CD4-positive, alpha-beta memory T cell (primary cell): ENCODE results near the gene RASA3. TPM values are rescaled to one million over a fixed set of nuclear protein-coding genes. Genes with fewer than 3 reads are reported as not detected.
A peak's percentile ranks its signal among the peaks of the same experiment; 100 is the strongest.

Source experiments
- CTCF ChIA-PET: fragments of 350-600 bp; sonication (Branson Sonifier 250); formaldehyde crosslinking; loops from one replicate; lab custom pipeline; 2021; ENCODE audit warnings: inconsistent platforms; ENCODE audit not compliant: partially characterized antibody; lab: Charles Lee
- POLR2A ChIA-PET: fragments of 350-600 bp; sonication (Branson Sonifier 250); formaldehyde crosslinking; loops from one replicate; lab custom pipeline; 2021; ENCODE audit not compliant: partially characterized antibody; lab: Charles Lee
- DNase-seq, 5 donors: peaks; one replicate each; pipeline versions ENCODE4 v3.0.0 to v3.0.0-alpha.2; 2020 to 2022; ENCODE audit warnings: mixed read lengths in 1 of 5
- H3K27ac ChIP-seq: one replicate; pipeline ENCODE4 v1.7.0; 2013; ENCODE audit warnings: low read depth, low read length
- H3K27me3 ChIP-seq: 2 replicates; pipeline ENCODE4 v1.7.0; 2013; ENCODE audit warnings: mild to moderate bottlenecking, low read length, moderate library complexity; ENCODE audit not compliant: insufficient read depth
- H3K36me3 ChIP-seq: 2 replicates; pipeline ENCODE4 v1.7.0; 2013; ENCODE audit warnings: mild to moderate bottlenecking, low read length, moderate library complexity; ENCODE audit not compliant: insufficient read depth
- H3K4me1 ChIP-seq: 2 replicates; pipeline ENCODE4 v1.7.0; 2013; ENCODE audit warnings: mild to moderate bottlenecking, low read length, moderate library complexity; ENCODE audit not compliant: insufficient read depth
- H3K4me3 ChIP-seq, 2 donors: one replicate each; pipeline ENCODE4 v1.7.0; 2013; ENCODE audit warnings: low read length in 2 of 2, mild to moderate bottlenecking in 1 of 2
- H3K9me3 ChIP-seq, 2 donors: one replicate each; pipeline ENCODE4 v1.7.0; 2013; ENCODE audit warnings: low read length in 2 of 2, control low read depth in 1 of 2; ENCODE audit not compliant: control insufficient read depth in 1 of 2
- H3K27ac Mint-ChIP-seq, 7 donors: one replicate each; pipeline ENCODE4 v1.8.0; 2020 to 2021; ENCODE audit warnings: mixed read lengths in 7 of 7, mild to moderate bottlenecking in 6 of 7, inconsistent platforms in 3 of 7, moderate library complexity in 3 of 7
- H3K27me3 Mint-ChIP-seq, 2 donors: one replicate each; pipeline ENCODE4 v1.8.0; 2020 to 2021; ENCODE audit warnings: mixed read lengths in 2 of 2
- H3K36me3 Mint-ChIP-seq, 2 donors: one replicate each; pipeline ENCODE4 v1.8.0; 2020 to 2021; ENCODE audit warnings: mixed read lengths in 2 of 2, inconsistent platforms in 1 of 2, mild to moderate bottlenecking in 1 of 2
- H3K4me1 Mint-ChIP-seq, 4 donors: one replicate each; pipeline ENCODE4 v1.8.0; 2020 to 2021; ENCODE audit warnings: mixed read lengths in 4 of 4, mild to moderate bottlenecking in 1 of 4
- H3K4me3 Mint-ChIP-seq, 8 donors: one replicate each; pipeline ENCODE4 v1.8.0; 2020 to 2021; ENCODE audit warnings: mixed read lengths in 8 of 8, mild to moderate bottlenecking in 7 of 8, moderate library complexity in 6 of 8, inconsistent platforms in 3 of 8
- H3K9me3 Mint-ChIP-seq, 8 donors: one replicate each; pipeline ENCODE4 v1.8.0; 2020 to 2021; ENCODE audit warnings: mixed read lengths in 8 of 8, mild to moderate bottlenecking in 5 of 8, inconsistent platforms in 3 of 8, moderate library complexity in 1 of 8
- intact Hi-C: fragments of 100-400 bp; cut with micrococcal nuclease; formaldehyde crosslinking; loops from one replicate; pipeline ENCODE4 v1.15.1; 2023
- polyA plus RNA-seq, 2 donors: library from polyadenylated mRNA; unstranded; fragments of 300-500 nt; fragmentation: Illumina TruSeq; gene quantifications; one replicate each; pipeline ENCODE4 v1.2.3, GENCODE V29; 2021
- total RNA-seq, 2 experiments: library from RNA; stranded (reverse); gene quantifications; one replicate each; pipeline ENCODE4 v1.2.3, GENCODE V29; 2021

The RASA3 gene
- total and polyA plus RNA-seq, 4 experiments from 2014 or later: 65.5 to 174 (median 156) TPM

DNA sequence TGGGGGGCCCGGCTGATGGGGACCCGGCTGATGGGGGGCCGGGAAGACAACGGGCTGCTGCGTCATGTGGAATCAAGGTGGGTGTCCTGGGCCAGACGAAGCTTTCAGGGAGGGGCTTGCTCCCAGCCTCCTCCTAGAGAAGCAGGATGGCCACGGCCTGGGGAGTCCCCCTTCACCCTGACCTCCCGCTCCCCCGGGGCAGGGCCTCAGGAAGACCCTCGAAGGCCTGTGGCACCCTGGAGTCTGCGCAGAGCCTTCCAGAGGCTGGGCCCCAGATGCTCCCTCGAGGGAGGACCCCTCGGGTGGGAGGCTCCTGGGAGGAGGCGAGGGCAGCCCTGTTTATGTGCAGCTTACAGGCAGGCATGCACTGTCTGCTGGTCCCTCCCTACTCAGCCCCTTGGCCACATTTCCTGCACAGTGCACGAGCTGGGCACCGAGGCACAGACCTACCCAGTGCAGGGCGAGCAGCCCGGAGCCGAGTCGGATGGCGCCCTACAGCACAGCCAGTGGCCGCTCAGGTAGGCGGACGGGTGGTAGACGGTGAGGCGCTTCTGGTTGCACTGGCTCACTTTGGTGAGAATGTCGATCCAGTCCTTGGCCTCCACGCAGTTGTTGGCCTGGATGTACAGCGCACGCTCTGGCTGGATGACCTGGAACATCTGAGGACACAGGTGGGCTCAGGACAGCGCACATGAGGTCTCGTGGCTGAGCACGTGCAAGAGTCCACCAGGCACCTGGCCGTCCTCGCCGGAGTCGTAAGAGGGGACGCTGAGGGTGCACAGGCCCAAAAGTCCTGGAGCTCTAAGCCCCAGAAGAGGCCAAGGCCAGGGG lies 136.1 kb downstream of the RASA3 start:
- Histone ChIP-seq H3K36me3 (peaks cover 73% of the 10 kb centered on the region), H3K27me3 (no peaks in the 10 kb centered on the region), H3K4me3 (no peak overlapping the region), H3K4me1 (no peaks in the 10 kb centered on the region), H3K27ac (no peak overlapping the region), H3K9me3 (no peaks in the 10 kb centered on the region)
- ChIA-PET CTCF (interaction anchor here (0.6 kb wide), 1 partner anchor 173 kb away, joined by 3 read pairs; no protein-coding TSS in a partner anchor), POLR2A (interaction anchor here (3.0 kb wide), 1 partner anchor 14 kb away, joined by 10 read pairs; no protein-coding TSS in a partner anchor)
- H3K9me3 Mint-ChIP-seq: peaks cover 0 to 11% (median 0%) of the 10 kb centered on the region in 8 donors
- no peaks in the 10 kb centered on the region for H3K27me3 Mint-ChIP-seq
- intact Hi-C loops: no loop called here
- H3K36me3 Mint-ChIP-seq: peaks cover 54 to 66% of the 10 kb centered on the region in 2 donors
- peaks cover 0 to 5% (median 4%) of the 10 kb centered on the region in 4 donors for H3K4me1 Mint-ChIP-seq
- peak in 1 of 5 donors; percentile 37 for DNase-seq
- no peak overlapping the region for H3K4me3 Mint-ChIP-seq
- H3K27ac Mint-ChIP-seq: peak overlapping the region in 2 of 7 donors; percentile 13 to 65

DNA sequence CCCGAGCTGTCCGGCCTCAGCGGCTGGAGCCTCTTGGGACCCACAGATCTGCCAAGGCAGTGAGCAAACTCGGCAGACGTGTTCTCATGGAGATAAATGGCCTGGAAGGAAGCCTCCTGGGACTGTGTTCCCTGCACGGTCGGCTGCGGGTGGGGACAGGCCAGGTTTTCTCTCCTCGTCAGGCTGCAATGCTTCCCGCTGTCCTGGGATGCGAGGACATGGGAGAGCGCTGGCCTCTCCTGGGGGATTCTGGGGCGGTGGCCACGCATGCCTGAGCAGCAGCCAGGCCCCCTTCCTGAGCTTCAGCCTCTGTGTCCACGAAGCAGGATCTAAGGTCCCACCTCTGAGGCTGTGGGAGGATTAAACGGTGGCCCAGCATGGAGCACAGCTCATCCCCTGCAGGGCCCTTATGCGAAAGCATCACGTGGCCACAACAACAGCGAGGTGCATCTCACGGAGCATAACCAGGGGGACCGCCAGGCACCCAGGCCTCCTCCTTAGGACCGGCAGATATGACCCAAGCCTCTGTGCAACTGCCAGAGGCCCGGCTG lies 137.3 kb downstream of the RASA3 start:
- Mint-ChIP-seq H3K4me3 (peak overlapping the region in 1 of 8 donors; percentile 6), H3K36me3 (peaks cover 53 to 66% of the 10 kb centered on the region in 2 donors), H3K4me1 (peaks cover 0 to 6% (median 4%) of the 10 kb centered on the region in 4 donors), H3K9me3 (peaks cover 0 to 11% (median 0%) of the 10 kb centered on the region in 8 donors), H3K27ac (peak overlapping the region in 3 of 7 donors; percentile 3 to 19 (median 8)), H3K27me3 (no peaks in the 10 kb centered on the region)
- intact Hi-C loops: no loop called here
- Histone ChIP-seq H3K9me3 (no peaks in the 10 kb centered on the region), H3K27ac (no peak overlapping the region), H3K4me1 (no peaks in the 10 kb centered on the region), H3K27me3 (no peaks in the 10 kb centered on the region), H3K36me3 (peaks cover 73% of the 10 kb centered on the region), H3K4me3 (no peak overlapping the region)
- ChIA-PET CTCF (interaction anchor here (1.2 kb wide), 1 partner anchor 16 kb away, joined by 3 read pairs; no protein-coding TSS in a partner anchor), POLR2A (interaction anchor here (0.6 to 3.0 kb wide), 2 partner anchors 13 to 17 kb away, joined by 3 to 10 read pairs; no protein-coding TSS in a partner anchor)
- peak in 1 of 5 donors; percentile 13 for DNase-seq

DNA sequence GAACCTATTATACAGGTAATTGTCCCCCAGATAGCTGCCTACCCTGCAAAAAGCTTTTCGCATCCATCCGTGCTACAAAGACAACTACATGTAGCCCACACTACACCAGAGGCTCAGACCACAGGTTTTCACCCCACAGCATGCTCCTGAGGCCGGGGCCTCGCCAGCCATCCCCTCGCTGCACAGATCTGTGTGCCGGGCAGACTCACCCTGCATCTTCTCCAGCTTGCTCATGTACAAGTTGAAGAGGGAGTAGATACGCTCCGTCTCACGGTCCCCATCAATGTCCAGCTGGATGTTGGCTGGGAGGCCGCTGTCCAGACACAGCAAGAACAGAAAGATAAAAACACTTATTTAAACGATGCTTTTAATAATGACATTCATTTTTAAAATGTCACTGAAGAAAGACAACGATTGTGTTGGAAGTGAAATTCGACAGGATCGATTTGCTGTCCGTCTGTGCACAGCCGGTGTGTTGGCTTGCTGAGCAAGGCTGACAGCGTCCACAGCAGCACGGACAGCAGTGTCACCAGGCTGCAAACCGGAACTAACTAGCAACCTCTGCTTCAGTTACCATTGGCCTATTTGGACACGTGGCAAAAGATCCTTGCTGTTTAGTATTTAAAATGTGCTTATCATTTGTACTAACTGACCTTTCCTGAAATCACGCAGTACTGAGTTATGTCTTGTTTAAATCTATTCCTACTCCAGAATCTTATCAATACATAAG lies 140.0 kb downstream of the RASA3 start:
- Histone ChIP-seq H3K9me3 (no peaks in the 10 kb centered on the region), H3K36me3 (peaks cover 68% of the 10 kb centered on the region), H3K4me3 (no peak overlapping the region), H3K4me1 (no peaks in the 10 kb centered on the region), H3K27ac (no peak overlapping the region), H3K27me3 (no peaks in the 10 kb centered on the region)
- H3K27ac Mint-ChIP-seq: peak overlapping the region in 3 of 7 donors; percentile 8 to 90 (median 42)
- CTCF ChIA-PET: no interaction called here
- H3K27me3 Mint-ChIP-seq: no peaks in the 10 kb centered on the region
- intact Hi-C loops: no loop called here
- peaks cover 0 to 8% (median 4%) of the 10 kb centered on the region in 4 donors for H3K4me1 Mint-ChIP-seq
- H3K9me3 Mint-ChIP-seq: peaks cover 0 to 14% (median 0%) of the 10 kb centered on the region in 8 donors
- POLR2A ChIA-PET: no interaction called here
- H3K4me3 Mint-ChIP-seq: peak overlapping the region in 2 of 8 donors; percentile 10 to 53
- peak in 1 of 5 donors; percentile 7 for DNase-seq
- H3K36me3 Mint-ChIP-seq: peaks cover 53 to 60% of the 10 kb centered on the region in 2 donors

DNA sequence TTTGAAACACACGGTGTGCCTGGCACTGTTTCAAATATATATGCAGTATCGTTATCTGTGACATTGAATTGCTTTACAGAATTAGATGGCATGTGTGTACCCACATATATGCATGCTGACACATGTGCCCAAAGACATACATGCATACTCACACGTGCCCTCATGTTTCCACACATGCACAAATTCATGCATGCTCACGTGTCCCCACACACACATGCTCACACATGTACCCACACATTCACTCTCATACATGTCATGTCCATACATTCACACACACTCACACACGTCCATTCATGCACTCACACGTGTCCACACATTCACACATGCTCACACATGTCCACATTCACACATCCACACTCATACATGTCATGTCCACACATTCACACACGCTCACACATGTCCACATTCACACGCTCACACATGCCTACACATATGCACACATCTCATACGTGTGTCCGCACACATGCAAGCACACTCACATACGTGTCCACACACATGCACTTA lies 140.7 kb downstream of the RASA3 start:
- no peak overlapping the region for H3K4me3 ChIP-seq

DNA sequence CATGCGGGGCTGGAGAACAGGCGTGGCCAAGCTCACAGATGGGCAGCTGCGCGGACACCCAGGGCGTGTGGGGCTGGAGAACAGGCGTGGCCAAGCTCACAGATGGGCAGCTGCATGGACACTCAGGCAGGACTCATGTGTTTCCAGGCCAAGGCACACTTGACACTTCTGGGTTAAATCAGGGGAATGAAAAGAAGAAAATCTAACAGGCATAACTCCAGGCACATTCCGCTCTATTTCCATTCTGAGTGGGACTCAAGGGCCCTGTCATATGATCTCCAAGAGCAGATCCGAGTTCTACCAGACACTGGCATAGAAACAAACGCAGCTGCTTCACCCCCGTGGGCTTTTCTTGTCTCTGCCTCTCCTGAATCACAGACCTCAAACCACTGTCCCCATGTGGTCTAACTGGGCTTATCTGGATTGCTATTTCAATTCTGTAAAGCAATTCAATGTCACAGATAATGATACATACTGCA lies 141.2 kb downstream of the RASA3 start:
- H3K27me3 ChIP-seq: no peaks in the 10 kb centered on the region
- CTCF ChIA-PET: no interaction called here
- peaks cover 0 to 12% (median 0%) of the 10 kb centered on the region in 8 donors for H3K9me3 Mint-ChIP-seq
- peaks cover 48 to 51% of the 10 kb centered on the region in 2 donors for H3K36me3 Mint-ChIP-seq
- intact Hi-C loops: no loop called here
- peaks cover 0 to 8% (median 4%) of the 10 kb centered on the region in 4 donors for H3K4me1 Mint-ChIP-seq
- no peaks in the 10 kb centered on the region for H3K4me1 ChIP-seq
- no peak for DNase-seq
- H3K4me3 Mint-ChIP-seq: no peak overlapping the region
- H3K27ac ChIP-seq: no peak overlapping the region
- peaks cover 55% of the 10 kb centered on the region for H3K36me3 ChIP-seq
- no peak overlapping the region for H3K4me3 ChIP-seq
- peak overlapping the region in 2 of 7 donors; percentile 36 to 72 for H3K27ac Mint-ChIP-seq
- H3K9me3 ChIP-seq: no peaks in the 10 kb centered on the region
- POLR2A ChIA-PET: no interaction called here
- H3K27me3 Mint-ChIP-seq: no peaks in the 10 kb centered on the region

More for the DNA sequence above, 140.7 kb downstream of the RASA3 start:
- intact Hi-C loops: no loop called here
- Histone ChIP-seq H3K9me3 (no peaks in the 10 kb centered on the region), H3K36me3 (peaks cover 60% of the 10 kb centered on the region), H3K4me1 (no peaks in the 10 kb centered on the region), H3K27ac (no peak overlapping the region), H3K27me3 (no peaks in the 10 kb centered on the region)
- Mint-ChIP-seq H3K36me3 (peaks cover 48 to 54% of the 10 kb centered on the region in 2 donors), H3K9me3 (peaks cover 0 to 12% (median 0%) of the 10 kb centered on the region in 8 donors), H3K27me3 (no peaks in the 10 kb centered on the region), H3K4me1 (peaks cover 0 to 8% (median 4%) of the 10 kb centered on the region in 4 donors), H3K27ac (peak overlapping the region in 4 of 7 donors; percentile 2 to 90 (median 41)), H3K4me3 (peak overlapping the region in 1 of 8 donors; percentile 53)
- no peak for DNase-seq
- ChIA-PET POLR2A (no interaction called here), CTCF (no interaction called here)

DNA sequence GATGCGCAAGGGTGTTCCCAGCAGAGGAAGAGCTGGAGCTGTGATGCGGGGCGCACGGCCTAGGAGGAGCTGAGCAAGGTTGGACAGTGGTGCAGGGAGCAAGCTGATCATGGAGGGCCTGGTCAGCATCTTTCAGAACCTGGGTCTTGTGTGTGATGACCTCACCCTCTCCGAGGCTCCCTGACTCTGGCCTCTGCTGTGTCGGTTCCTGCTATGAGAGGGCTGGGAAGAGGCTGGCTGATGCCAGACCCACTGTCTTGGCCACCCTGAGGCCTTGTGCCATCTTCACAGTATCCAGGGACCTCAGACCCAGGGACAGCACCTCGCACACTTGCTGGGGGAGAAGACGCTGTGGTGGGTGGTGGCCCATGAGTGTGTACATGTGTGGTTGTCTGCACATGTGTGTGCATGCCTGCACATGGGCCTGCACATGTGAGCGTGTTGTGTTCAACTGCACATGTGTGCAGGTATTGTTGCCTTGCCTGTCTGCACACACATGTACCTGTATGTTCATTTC lies 142.0 kb downstream of the RASA3 start:
- POLR2A ChIA-PET: no interaction called here
- Mint-ChIP-seq H3K4me1 (peaks cover 0 to 8% (median 4%) of the 10 kb centered on the region in 4 donors), H3K9me3 (peaks cover 0 to 12% (median 0%) of the 10 kb centered on the region in 8 donors), H3K27me3 (no peaks in the 10 kb centered on the region), H3K27ac (peak overlapping the region in 3 of 7 donors; percentile 25 to 62 (median 35)), H3K36me3 (peaks cover 48 to 51% of the 10 kb centered on the region in 2 donors), H3K4me3 (peak overlapping the region in 2 of 8 donors; percentile 25 to 34)
- DNase-seq: no peak
- Histone ChIP-seq H3K9me3 (no peaks in the 10 kb centered on the region), H3K27ac (no peak overlapping the region), H3K27me3 (no peaks in the 10 kb centered on the region), H3K36me3 (peaks cover 53% of the 10 kb centered on the region), H3K4me1 (no peaks in the 10 kb centered on the region), H3K4me3 (no peak overlapping the region)
- CTCF ChIA-PET: no interaction called here
- intact Hi-C loops: no loop called here
